GM23338 (cell line): Measurements from ENCODE around the gene NACA2. TPM values are rescaled to one million over a fixed set of nuclear protein-coding genes. Genes with fewer than 3 reads are reported as not detected.

Experiments used
- ATAC-seq: fragments of 200-7000 bp; cut with Tn5 transposase; 3 replicates; pipeline ENCODE4 v1.9.1; 2020
- DNase-seq: peaks from one replicate; pipeline ENCODE4 v3.0.0-alpha.2; 2015; ENCODE audit warnings: low spot score
- H2AFZ ChIP-seq: fragments of 200-600 bp; sonication (generic); 2 replicates; pipeline ENCODE4 v1.8.0; 2016; ENCODE audit warnings: antibody characterized with exemption, mild to moderate bottlenecking, moderate library complexity
- H3F3A ChIP-seq: fragments of 200-600 bp; sonication (generic); replicated peaks from 2 replicates; pipeline ENCODE4 v1.8.0; 2017; ENCODE audit warnings: antibody characterized with exemption, mixed run types, low read depth
- H3K27ac ChIP-seq: fragments of 200-600 bp; sonication (generic); 2 replicates; pipeline ENCODE4 v1.6.1; 2016; ENCODE audit warnings: low read depth
- H3K27me3 ChIP-seq: fragments of 200-600 bp; sonication (generic); 2 replicates; pipeline ENCODE4 v1.8.0; 2016; ENCODE audit warnings: mild to moderate bottlenecking, mixed run types, moderate library complexity; ENCODE audit not compliant: insufficient read depth
- H3K36me3 ChIP-seq: fragments of 200-600 bp; sonication (generic); 2 replicates; pipeline ENCODE4 v1.8.0; 2016; ENCODE audit warnings: mild to moderate bottlenecking; ENCODE audit not compliant: insufficient read depth
- H3K4me1 ChIP-seq: fragments of 200-600 bp; sonication (generic); 2 replicates; pipeline ENCODE4 v1.8.0; 2016; ENCODE audit warnings: mild to moderate bottlenecking, moderate library complexity; ENCODE audit not compliant: insufficient read depth
- H3K4me2 ChIP-seq: fragments of 200-600 bp; sonication (generic); 2 replicates; pipeline ENCODE4 v1.7.1; 2017; ENCODE audit warnings: mixed run types
- H3K4me3 ChIP-seq: fragments of 200-600 bp; sonication (generic); 2 replicates; pipeline ENCODE4 v1.6.1; 2016; ENCODE audit warnings: mixed run types
- H3K79me2 ChIP-seq: fragments of 200-600 bp; sonication (generic); replicated peaks from 2 replicates; pipeline ENCODE4 v1.8.0; 2017; ENCODE audit warnings: mild to moderate bottlenecking; ENCODE audit not compliant: insufficient read depth
- H3K9me2 ChIP-seq: fragments of 200-600 bp; sonication (generic); 2 replicates; pipeline ENCODE4 v1.8.0; 2017; ENCODE audit not compliant: insufficient read depth
- H4K20me1 ChIP-seq: fragments of 200-600 bp; sonication (generic); replicated peaks from 2 replicates; pipeline ENCODE4 v1.8.0; 2017; ENCODE audit warnings: mild to moderate bottlenecking; ENCODE audit not compliant: insufficient read depth
- H3K27ac Mint-ChIP-seq: 2 replicates; pipeline ENCODE4 v1.8.0; 2020; ENCODE audit warnings: inconsistent platforms, mild to moderate bottlenecking, moderate library complexity, mixed read lengths
- H3K27me3 Mint-ChIP-seq: 3 replicates; pipeline ENCODE4 v1.8.0; 2022; ENCODE audit warnings: low read depth, mild to moderate bottlenecking, moderate library complexity, mixed read lengths, inconsistent platforms; ENCODE audit not compliant: insufficient read depth, poor library complexity
- H3K36me3 Mint-ChIP-seq: 3 replicates; pipeline ENCODE4 v1.8.0; 2021; ENCODE audit warnings: low read depth, mild to moderate bottlenecking, inconsistent platforms, moderate library complexity, mixed read lengths
- H3K4me1 Mint-ChIP-seq: 3 replicates; pipeline ENCODE4 v1.8.0; 2020; ENCODE audit warnings: mild to moderate bottlenecking, inconsistent platforms, mixed read lengths
- H3K4me3 Mint-ChIP-seq: 3 replicates; pipeline ENCODE4 v1.8.0; 2021; ENCODE audit warnings: moderate library complexity, mild to moderate bottlenecking, inconsistent platforms, mixed read lengths
- H3K9me3 Mint-ChIP-seq: 3 replicates; pipeline ENCODE4 v1.8.0; 2020; ENCODE audit warnings: moderate library complexity, mild to moderate bottlenecking, inconsistent platforms, mixed read lengths
- CREB1 ChIP-seq: fragments of 250-450 bp; sonication (Bioruptor Pico); IDR thresholded peaks from 2 replicates; pipeline ENCODE4 v1.5.0; 2020; ENCODE audit warnings: low read depth, mild to moderate bottlenecking, moderate library complexity
- EZH2 ChIP-seq: fragments of 200-600 bp; sonication (generic); IDR thresholded peaks from one replicate; pipeline ENCODE4 v1.8.0; 2017; ENCODE audit warnings: antibody characterized with exemption, mild to moderate bottlenecking, low read depth; ENCODE audit not compliant: unreplicated experiment
- EZH2phosphoT487 ChIP-seq: fragments of 200-600 bp; sonication (generic); IDR thresholded peaks from one replicate; pipeline ENCODE4 v1.8.1; 2018; ENCODE audit warnings: antibody characterized with exemption; ENCODE audit not compliant: unreplicated experiment
- JUNB ChIP-seq: IDR thresholded peaks from one replicate; pipeline ENCODE4 v1.6.1; 2016; ENCODE audit warnings: antibody characterized with exemption; ENCODE audit not compliant: unreplicated experiment
- NANOG ChIP-seq: IDR thresholded peaks from 2 replicates; pipeline ENCODE4 v1.6.1; 2016; ENCODE audit warnings: antibody characterized with exemption, borderline replicate concordance
- POLR2AphosphoS5 ChIP-seq: IDR thresholded peaks from 2 replicates; pipeline ENCODE4 v1.6.1; 2016; ENCODE audit warnings: antibody characterized with exemption, low read depth
- STAT1 ChIP-seq: IDR thresholded peaks from one replicate; pipeline ENCODE4 v1.6.1; 2016; ENCODE audit warnings: antibody characterized with exemption; ENCODE audit not compliant: unreplicated experiment
- ZNF114 ChIP-seq: fragments of 250-450 bp; sonication (Bioruptor Pico); IDR thresholded peaks from 2 replicates; pipeline ENCODE4 v1.5.0; 2020; ENCODE audit warnings: mild to moderate bottlenecking, moderate library complexity
- ZNF331 ChIP-seq: fragments of 250-450 bp; sonication (Bioruptor Pico); IDR thresholded peaks from 2 replicates; pipeline ENCODE4 v1.5.0; 2020; ENCODE audit warnings: low read depth, mild to moderate bottlenecking, moderate library complexity
- polyA plus RNA-seq: library from polyadenylated mRNA; unstranded; fragments of >200 nt; fragmentation: Nextera tagmentation; extraction: Ambion mirVana; gene quantifications from 2 replicates; pipeline ENCODE4 v1.2.1, GENCODE V29; 2016
- total RNA-seq: library from RNA; depleted of rRNA; stranded (reverse); fragments of >200 nt; shearing (Covaris generic); gene quantifications from 2 replicates; pipeline ENCODE4 v1.2.3, GENCODE V29; 2014
- TF ChIP-seq, protein P1 (sequence below): fragments of 250-450 bp; sonication (Bioruptor Pico); IDR thresholded peaks from 2 replicates; pipeline ENCODE4 v1.5.0; 2020; ENCODE audit warnings: mild to moderate bottlenecking, moderate library complexity

Gene NACA2
- total and polyA plus RNA-seq, 2 experiments from 2014 or later: 0.65 TPM; not detected in 1

DNA sequence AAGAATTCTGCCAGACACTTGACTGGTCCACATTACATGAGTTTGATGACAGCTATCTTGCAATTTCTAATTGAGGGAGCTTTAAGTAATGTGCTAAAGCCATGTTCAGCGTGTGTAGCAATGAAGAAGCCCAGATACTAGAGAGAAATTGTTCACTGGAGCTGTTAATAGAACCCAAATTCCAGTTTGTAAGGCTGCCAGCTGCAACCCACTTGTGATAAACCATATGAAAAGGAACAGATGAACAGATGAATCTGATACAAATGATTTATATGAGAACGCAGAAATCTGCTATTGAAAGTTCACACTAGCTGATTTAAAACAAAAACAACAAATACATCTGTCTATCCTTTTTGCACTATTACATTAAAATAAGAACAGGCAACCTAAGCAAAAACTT is 6.2 kb downstream of the NACA2 start (continued):
- TF ChIP-seq, protein P1, sequence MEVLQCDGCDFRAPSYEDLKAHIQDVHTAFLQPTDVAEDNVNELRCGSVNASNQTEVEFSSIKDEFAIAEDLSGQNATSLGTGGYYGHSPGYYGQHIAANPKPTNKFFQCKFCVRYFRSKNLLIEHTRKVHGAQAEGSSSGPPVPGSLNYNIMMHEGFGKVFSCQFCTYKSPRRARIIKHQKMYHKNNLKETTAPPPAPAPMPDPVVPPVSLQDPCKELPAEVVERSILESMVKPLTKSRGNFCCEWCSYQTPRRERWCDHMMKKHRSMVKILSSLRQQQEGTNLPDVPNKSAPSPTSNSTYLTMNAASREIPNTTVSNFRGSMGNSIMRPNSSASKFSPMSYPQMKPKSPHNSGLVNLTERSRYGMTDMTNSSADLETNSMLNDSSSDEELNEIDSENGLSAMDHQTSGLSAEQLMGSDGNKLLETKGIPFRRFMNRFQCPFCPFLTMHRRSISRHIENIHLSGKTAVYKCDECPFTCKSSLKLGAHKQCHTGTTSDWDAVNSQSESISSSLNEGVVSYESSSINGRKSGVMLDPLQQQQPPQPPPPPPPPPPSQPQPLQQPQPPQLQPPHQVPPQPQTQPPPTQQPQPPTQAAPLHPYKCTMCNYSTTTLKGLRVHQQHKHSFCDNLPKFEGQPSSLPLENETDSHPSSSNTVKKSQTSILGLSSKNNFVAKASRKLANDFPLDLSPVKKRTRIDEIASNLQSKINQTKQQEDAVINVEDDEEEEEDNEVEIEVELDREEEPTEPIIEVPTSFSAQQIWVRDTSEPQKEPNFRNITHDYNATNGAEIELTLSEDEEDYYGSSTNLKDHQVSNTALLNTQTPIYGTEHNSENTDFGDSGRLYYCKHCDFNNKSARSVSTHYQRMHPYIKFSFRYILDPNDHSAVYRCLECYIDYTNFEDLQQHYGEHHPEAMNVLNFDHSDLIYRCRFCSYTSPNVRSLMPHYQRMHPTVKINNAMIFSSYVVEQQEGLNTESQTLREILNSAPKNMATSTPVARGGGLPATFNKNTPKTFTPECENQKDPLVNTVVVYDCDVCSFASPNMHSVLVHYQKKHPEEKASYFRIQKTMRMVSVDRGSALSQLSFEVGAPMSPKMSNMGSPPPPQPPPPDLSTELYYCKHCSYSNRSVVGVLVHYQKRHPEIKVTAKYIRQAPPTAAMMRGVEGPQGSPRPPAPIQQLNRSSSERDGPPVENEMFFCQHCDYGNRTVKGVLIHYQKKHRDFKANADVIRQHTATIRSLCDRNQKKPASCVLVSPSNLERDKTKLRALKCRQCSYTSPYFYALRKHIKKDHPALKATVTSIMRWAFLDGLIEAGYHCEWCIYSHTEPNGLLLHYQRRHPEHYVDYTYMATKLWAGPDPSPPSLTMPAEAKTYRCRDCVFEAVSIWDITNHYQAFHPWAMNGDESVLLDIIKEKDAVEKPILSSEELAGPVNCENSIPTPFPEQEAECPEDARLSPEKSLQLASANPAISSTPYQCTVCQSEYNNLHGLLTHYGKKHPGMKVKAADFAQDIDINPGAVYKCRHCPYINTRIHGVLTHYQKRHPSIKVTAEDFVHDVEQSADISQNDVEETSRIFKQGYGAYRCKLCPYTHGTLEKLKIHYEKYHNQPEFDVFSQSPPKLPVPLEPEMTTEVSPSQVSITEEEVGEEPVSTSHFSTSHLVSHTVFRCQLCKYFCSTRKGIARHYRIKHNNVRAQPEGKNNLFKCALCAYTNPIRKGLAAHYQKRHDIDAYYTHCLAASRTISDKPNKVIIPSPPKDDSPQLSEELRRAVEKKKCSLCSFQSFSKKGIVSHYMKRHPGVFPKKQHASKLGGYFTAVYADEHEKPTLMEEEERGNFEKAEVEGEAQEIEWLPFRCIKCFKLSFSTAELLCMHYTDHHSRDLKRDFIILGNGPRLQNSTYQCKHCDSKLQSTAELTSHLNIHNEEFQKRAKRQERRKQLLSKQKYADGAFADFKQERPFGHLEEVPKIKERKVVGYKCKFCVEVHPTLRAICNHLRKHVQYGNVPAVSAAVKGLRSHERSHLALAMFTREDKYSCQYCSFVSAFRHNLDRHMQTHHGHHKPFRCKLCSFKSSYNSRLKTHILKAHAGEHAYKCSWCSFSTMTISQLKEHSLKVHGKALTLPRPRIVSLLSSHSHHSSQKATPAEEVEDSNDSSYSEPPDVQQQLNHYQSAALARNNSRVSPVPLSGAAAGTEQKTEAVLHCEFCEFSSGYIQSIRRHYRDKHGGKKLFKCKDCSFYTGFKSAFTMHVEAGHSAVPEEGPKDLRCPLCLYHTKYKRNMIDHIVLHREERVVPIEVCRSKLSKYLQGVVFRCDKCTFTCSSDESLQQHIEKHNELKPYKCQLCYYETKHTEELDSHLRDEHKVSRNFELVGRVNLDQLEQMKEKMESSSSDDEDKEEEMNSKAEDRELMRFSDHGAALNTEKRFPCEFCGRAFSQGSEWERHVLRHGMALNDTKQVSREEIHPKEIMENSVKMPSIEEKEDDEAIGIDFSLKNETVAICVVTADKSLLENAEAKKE: no peak
- TF ChIP-seq STAT1: no peak

GRCh38 chr17:61584266-61584665 is 6.8 kb downstream of the NACA2 start:
- Histone ChIP-seq H3K4me3 (no peak overlapping the region), H3K4me1 (no peaks in the 10 kb centered on the region), H3K4me2 (no peak overlapping the region), H2AFZ (no peak overlapping the region), H3K9me2 (no peaks in the 10 kb centered on the region), H3K79me2 (no peaks in the 10 kb centered on the region), H4K20me1 (no peaks in the 10 kb centered on the region), H3K27ac (no peak overlapping the region), H3K36me3 (no peaks in the 10 kb centered on the region), H3F3A (no peaks in the 10 kb centered on the region), H3K27me3 (no peaks in the 10 kb centered on the region)
- Mint-ChIP-seq H3K36me3 (no peaks in the 10 kb centered on the region), H3K9me3 (no peaks in the 10 kb centered on the region), H3K4me3 (no peak overlapping the region), H3K4me1 (no peaks in the 10 kb centered on the region), H3K27ac (no peak overlapping the region), H3K27me3 (no peaks in the 10 kb centered on the region)
- DNase-seq (no peak), ATAC-seq (no peak)
- TF ChIP-seq ZNF331 (CRISPR knock-in tag) (no peak), NANOG (no peak), CREB1 (no peak), EZH2phosphoT487 (no peak), EZH2 (no peak), ZNF114 (CRISPR knock-in tag) (no peak), JUNB (no peak), POLR2AphosphoS5 (no peak)
- TF ChIP-seq, protein P1: no peak
